RWPE1 (cell line): ENCODE data around the gene ANO7.
"Not testable (repeated sequence)": the region's sequence is repeated elsewhere in the genome, so short reads cannot be mapped to it uniquely, and the experiment has no call there.

Source experiments
- CTCF ChIA-PET: fragments of 350-600 bp; sonication (Branson Sonifier 250); formaldehyde crosslinking; extraction: SDS; loops from one replicate; lab custom pipeline; 2021; lab: Yijun Ruan, JAX
- POLR2A ChIA-PET: fragments of 400-600 bp; formaldehyde crosslinking; extraction: SDS; loops from one replicate; lab custom pipeline; 2020; ENCODE audit warnings: antibody characterized with exemption; ENCODE audit not compliant: low non-redundant PET; lab: Yijun Ruan, JAX
- DNase-seq: peaks from one replicate; pipeline ENCODE4 v3.0.0; 2012; ENCODE audit warnings: low spot score
- H3K27ac ChIP-seq: fragments of 450-650 bp; 2 replicates; pipeline ENCODE4 v1.5.1; 2017
- TF ChIP-seq, protein P1 (sequence below): fragments of 450-650 bp; conservative IDR thresholded peaks from 2 replicates; pipeline ENCODE4 v1.5.1; 2017; ENCODE audit warnings: low read depth, mild to moderate bottlenecking

The ANO7 gene

DNA sequence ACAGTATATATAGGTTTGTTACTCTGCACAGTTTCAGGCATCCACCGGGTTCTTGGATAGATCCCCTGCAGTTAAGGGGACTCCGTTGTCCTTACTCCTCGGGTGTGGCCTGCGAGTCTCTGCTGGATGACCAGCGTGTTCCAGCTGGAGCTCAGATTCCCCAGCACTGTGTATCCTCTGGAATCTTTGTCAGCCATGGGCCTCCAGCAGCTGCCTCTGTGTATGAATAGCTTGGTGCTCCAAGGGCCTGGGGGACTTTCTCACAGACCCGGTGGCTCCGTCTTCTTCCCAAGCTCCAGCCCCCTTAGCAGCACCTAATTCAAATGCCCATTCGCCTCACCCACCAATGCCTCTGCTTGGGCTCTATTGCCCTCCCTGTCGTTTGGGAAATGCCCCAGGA, 6.3 kb downstream of the ANO7 start:
- POLR2A ChIA-PET = no interaction called here
- no peak overlapping the region for H3K27ac ChIP-seq
- CTCF ChIA-PET = no interaction called here
- TF ChIP-seq, protein P1, sequence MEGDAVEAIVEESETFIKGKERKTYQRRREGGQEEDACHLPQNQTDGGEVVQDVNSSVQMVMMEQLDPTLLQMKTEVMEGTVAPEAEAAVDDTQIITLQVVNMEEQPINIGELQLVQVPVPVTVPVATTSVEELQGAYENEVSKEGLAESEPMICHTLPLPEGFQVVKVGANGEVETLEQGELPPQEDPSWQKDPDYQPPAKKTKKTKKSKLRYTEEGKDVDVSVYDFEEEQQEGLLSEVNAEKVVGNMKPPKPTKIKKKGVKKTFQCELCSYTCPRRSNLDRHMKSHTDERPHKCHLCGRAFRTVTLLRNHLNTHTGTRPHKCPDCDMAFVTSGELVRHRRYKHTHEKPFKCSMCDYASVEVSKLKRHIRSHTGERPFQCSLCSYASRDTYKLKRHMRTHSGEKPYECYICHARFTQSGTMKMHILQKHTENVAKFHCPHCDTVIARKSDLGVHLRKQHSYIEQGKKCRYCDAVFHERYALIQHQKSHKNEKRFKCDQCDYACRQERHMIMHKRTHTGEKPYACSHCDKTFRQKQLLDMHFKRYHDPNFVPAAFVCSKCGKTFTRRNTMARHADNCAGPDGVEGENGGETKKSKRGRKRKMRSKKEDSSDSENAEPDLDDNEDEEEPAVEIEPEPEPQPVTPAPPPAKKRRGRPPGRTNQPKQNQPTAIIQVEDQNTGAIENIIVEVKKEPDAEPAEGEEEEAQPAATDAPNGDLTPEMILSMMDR = no peak
- DNase-seq = no peak

DNA sequence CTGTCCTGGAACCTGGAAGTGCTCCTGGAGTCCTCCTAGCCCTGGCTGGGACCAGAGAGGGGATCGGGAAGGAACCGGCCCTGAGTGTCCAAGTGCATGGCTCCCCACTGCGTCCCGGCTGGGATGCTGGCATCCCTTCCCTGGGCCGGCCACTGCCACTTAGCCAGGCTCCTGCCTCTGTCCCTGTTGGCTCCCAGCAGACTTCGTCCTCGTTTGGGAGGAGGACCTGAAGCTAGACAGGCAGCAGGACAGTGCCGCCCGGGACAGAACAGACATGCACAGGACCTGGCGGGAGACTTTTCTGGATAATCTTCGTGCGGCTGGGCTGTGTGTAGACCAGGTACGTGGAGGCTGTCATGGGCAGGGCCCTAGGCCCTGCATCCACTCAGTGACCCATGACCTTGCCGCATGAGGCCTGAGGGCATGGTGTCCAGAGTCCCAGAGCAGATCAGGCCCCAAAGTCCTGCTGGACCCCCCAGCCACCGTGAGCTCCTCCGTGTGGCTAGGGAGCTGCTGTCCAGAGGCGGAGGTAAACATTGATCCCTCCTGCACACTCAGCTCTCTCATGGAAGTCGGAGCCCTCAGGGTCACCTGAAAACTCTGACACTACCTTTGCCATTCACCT, 7.1 kb downstream of the ANO7 start:
- TF ChIP-seq, protein P1 = no peak
- DNase-seq = no peak
- ChIA-PET POLR2A (no interaction called here), CTCF (no interaction called here)
- no peak overlapping the region for H3K27ac ChIP-seq

DNA sequence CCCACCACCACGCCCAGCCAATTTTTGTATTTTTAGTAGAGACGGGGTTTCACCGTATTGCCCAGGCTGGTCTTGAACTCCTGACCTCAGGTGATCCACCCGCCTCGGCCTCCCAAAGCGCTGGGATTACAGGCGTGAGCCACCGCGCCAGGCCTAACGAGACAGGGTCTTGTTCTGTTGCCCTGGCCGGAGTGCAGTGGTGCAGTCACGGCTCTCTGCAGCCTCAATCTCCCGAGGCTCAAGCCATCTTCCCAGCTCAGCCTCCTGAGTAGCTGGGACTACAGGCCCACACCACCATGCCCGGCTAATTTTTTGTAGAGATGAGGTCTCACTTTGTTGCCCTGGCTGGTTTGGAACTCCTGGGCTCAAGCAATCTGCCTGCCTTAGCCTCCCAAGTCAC, 8.8 kb downstream of the ANO7 start:
- POLR2A ChIA-PET, DNase-seq, H3K27ac ChIP-seq: not testable (repeated sequence)
- CTCF ChIA-PET = interaction anchor here (0.6 kb wide), 1 partner anchor 358 kb away, joined by 5 read pairs; no protein-coding TSS in a partner anchor

DNA sequence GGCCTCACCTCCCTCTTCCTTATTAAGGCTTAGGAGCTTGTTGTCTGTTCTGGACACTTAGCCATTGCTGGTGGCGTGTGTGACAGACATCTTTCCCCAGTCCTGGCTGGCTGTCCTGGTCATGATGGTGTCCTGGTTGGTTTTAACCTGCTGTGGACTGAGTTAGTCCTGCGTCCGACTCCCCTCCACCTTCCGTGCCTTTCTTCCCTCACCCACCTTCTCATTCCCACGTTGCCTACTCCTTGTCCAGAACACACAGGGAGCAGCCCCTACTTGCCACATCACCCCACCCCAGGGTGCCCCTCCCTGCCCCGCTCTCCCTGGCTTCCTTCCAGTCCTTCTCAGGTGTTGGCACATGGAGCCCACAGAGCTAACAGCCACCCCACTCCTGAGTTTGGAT, 9.5 kb downstream of the ANO7 start:
- DNase-seq = no peak
- ChIA-PET POLR2A (no interaction called here), CTCF (no interaction called here)
- TF ChIP-seq, protein P1 = no peak
- no peak overlapping the region for H3K27ac ChIP-seq

DNA sequence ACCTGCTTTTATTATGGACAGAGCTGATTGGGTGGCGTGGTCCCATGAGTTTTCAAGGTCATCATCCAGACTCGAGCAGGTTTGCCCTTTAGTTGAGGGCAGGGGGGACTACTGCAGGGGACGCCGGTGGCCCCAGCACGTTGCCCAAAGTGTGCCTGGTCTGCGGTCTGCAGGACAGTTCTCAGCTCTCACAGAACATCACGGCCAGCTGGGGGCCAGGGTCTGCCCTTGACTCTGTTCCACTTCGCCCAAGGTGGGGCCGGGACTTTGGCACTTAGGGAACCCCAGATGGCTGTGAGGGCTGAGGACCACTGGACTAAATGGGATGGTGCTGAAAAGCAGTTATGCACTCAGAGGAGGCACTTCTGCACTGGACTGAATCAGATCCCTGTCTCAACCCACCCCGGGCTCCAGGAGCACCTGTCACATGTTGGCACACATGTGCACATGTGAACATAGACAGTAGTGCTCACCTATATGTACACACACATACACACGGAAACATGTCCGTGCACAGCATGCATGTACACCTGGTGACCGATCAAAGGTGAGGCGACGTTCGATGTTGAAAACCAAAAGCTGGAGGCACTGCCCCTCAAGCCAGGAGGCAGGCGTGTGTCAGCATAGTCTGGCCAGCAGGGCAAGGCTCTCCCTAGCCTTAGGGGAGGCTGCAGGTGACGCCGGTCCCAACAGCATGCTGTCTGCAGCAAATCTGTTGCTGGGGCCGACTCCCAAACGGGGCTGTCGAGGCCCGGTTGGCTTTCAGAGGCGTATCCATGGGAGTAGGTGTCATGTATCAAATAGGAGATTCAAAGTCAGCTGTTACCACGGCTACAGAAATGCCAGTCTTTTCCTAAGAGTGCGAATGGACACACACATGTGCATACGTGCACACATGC, 10.2 kb downstream of the ANO7 start:
- H3K27ac ChIP-seq = no peak overlapping the region
- DNase-seq = no peak
- TF ChIP-seq, protein P1 = no peak
- CTCF ChIA-PET = interaction anchor here (0.6 kb wide), 1 partner anchor 10 kb away, joined by 3 read pairs; no protein-coding TSS in a partner anchor
- POLR2A ChIA-PET = no interaction called here

DNA sequence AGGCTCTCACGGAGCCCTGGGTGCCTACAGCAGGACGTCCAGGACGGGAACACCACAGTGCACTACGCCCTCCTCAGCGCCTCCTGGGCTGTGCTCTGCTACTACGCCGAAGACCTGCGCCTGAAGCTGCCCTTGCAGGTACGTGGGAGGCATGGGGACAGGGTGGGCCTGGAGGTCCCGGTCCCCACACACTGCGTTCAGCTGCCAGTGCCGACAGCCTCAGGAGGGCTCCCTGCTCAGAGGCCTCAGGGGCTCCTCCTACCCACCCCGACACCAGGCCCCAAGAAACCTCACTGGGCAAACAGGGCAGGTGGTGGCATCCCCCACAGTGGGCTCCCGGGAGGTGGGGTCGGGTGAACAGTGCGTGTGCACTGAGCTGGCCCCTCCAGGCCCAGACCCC, 10.8 kb downstream of the ANO7 start:
- ChIA-PET CTCF (interaction anchor here (0.6 kb wide), 1 partner anchor 9 kb away, joined by 3 read pairs; no protein-coding TSS in a partner anchor), POLR2A (no interaction called here)
- TF ChIP-seq, protein P1 = no peak
- no peak for DNase-seq
- no peak overlapping the region for H3K27ac ChIP-seq
